HepG2 (cell line): ENCODE measurements around the gene KDM8. TPM values are rescaled to one million over a fixed set of nuclear protein-coding genes. Genes with fewer than 3 reads are reported as not detected.

Experiments
- ATAC-seq: fragments of 200-7000 bp; cut with Tn5 transposase; 3 replicates; pipeline ENCODE4 v1.9.1; 2020; ENCODE audit warnings: mild to moderate bottlenecking, moderate library complexity
- BruUV-seq: library from RNA; stranded (reverse); fragments of 400-500 nt; replicated peaks from 2 replicates; lab custom pipeline; 2021; lab: Mats Ljungman, UMichigan
- CTCF ChIA-PET: fragments of 300-600 bp; formaldehyde crosslinking; extraction: SDS; loops from one replicate; lab custom pipeline; 2021; ENCODE audit warnings: low total read pairs, inconsistent platforms, low intra/inter-chr PET ratio; lab: Yijun Ruan, JAX
- POLR2A ChIA-PET: fragments of 350-600 bp; sonication (Branson Sonifier 250); formaldehyde crosslinking; loops from one replicate; lab custom pipeline; 2020; ENCODE audit warnings: antibody characterized with exemption, inconsistent platforms; lab: Yijun Ruan, JAX
- DNase-seq: peaks from one replicate; pipeline ENCODE4 v3.0.0-alpha.2; 2015; ENCODE audit warnings: low spot score
- FAIRE-seq: peaks from 3 replicates; lab custom pipeline; 2011; peaks lifted over from hg19 to GRCh38; lab: Jason Lieb, UNC
- H2AFZ ChIP-seq: one replicate; pipeline ENCODE4 v1.6.1; 2011; ENCODE audit warnings: low read length, inconsistent platforms
- H3K27ac ChIP-seq: fragments of 300-600 bp; 3 replicates; pipeline ENCODE4 v1.8.0; 2011; ENCODE audit warnings: mixed run types, mild to moderate bottlenecking, mixed read lengths, low read length, inconsistent platforms; ENCODE audit not compliant: insufficient read depth; ENCODE audit errors: extremely low read length
- H3K27me3 ChIP-seq, 2 experiments: fragments of 200-600 bp in 1 of 2; 2 replicates in 1 of 2; 3 replicates in 1 of 2; pipeline versions ENCODE4 v1.6.0 to v1.8.0; 2011; ENCODE audit warnings: low read length in 2 of 2, mild to moderate bottlenecking in 2 of 2, moderate library complexity in 2 of 2, inconsistent platforms in 1 of 2; ENCODE audit not compliant: insufficient read depth in 2 of 2, control insufficient read depth in 1 of 2
- H3K36me3 ChIP-seq, 2 experiments: fragments of 200-600 bp in 1 of 2; replicated peaks in 1 of 2; 2 replicates in 1 of 2; 3 replicates in 1 of 2; pipeline versions ENCODE4 v1.5.1 to v1.8.0; 2011; ENCODE audit warnings: low read length in 2 of 2, inconsistent platforms in 1 of 2; ENCODE audit not compliant: insufficient read depth in 2 of 2, control insufficient read depth in 1 of 2
- H3K4me1 ChIP-seq: 2 replicates; pipeline ENCODE4 v1.5.1; 2012; ENCODE audit warnings: low read length, inconsistent platforms; ENCODE audit not compliant: insufficient read depth
- H3K4me2 ChIP-seq: 2 replicates; pipeline ENCODE4 v1.6.0; 2011; ENCODE audit warnings: low read depth, low read length, inconsistent platforms
- H3K4me3 ChIP-seq, 3 experiments: fragments of 200-600 bp in 1 of 3; sonication (generic), shearing (Covaris generic) in 1 of 3; replicated peaks in 1 of 3; 2 replicates each; pipeline ENCODE4 v1.5.1; 2011 to 2016; ENCODE audit warnings: low read length in 3 of 3, inconsistent platforms in 2 of 3, low read depth in 2 of 3, mild to moderate bottlenecking in 2 of 3, control low read depth in 1 of 3, mixed read lengths in 1 of 3; ENCODE audit not compliant: insufficient read depth in 1 of 3
- H3K79me2 ChIP-seq: one replicate; pipeline ENCODE4 v1.6.1; 2011; ENCODE audit warnings: low read length, inconsistent platforms; ENCODE audit not compliant: insufficient read depth
- H3K9ac ChIP-seq: 2 replicates; pipeline ENCODE4 v1.6.0; 2011; ENCODE audit warnings: mild to moderate bottlenecking, low read depth, low read length, inconsistent platforms; ENCODE audit not compliant: insufficient read depth
- H3K9me3 ChIP-seq: 2 replicates; pipeline ENCODE4 v1.5.1; 2012; ENCODE audit warnings: mild to moderate bottlenecking, low read length
- H4K20me1 ChIP-seq: 2 replicates; pipeline ENCODE4 v1.6.0; 2011; ENCODE audit warnings: inconsistent platforms, mild to moderate bottlenecking, low read length, moderate library complexity; ENCODE audit not compliant: insufficient read depth
- FOSL2 ChIP-seq: sonication (generic); formaldehyde crosslinking; IDR thresholded peaks from 2 replicates; pipeline ENCODE4 v1.4.0; 2020; ENCODE audit warnings: missing genetic modification reagents
- FOXM1 ChIP-seq: sonication (generic); formaldehyde crosslinking; IDR thresholded peaks from 2 replicates; pipeline ENCODE4 v1.5.0; 2020; ENCODE audit warnings: missing genetic modification reagents
- KLF12 ChIP-seq: sonication (generic); formaldehyde crosslinking; IDR thresholded peaks from 2 replicates; pipeline ENCODE4 v1.4.0; 2020; ENCODE audit warnings: missing genetic modification reagents, borderline replicate concordance
- TAF1 ChIP-seq: sonication (generic); formaldehyde crosslinking; IDR thresholded peaks from 2 replicates; pipeline ENCODE4 v1.4.0; 2020; ENCODE audit warnings: missing genetic modification reagents
- ZNF530 ChIP-seq: sonication (generic); formaldehyde crosslinking; IDR thresholded peaks from 2 replicates; pipeline ENCODE4 v1.5.0; 2020; ENCODE audit warnings: low read depth, mild to moderate bottlenecking, missing genetic modification reagents
- ZNF687 ChIP-seq: sonication (generic); formaldehyde crosslinking; IDR thresholded peaks from 2 replicates; pipeline ENCODE4 v1.5.1; 2020; ENCODE audit warnings: mild to moderate bottlenecking, missing genetic modification reagents, moderate library complexity
- WGBS: methylation state at CpG from one replicate; pipeline ENCODE4 v1.1.6; 2017; ENCODE audit warnings: low lambda C conversion rate; 5-methylcytosine and 5-hydroxymethylcytosine counted together
- in situ Hi-C: cut with HindIII; loops from 2 replicates; pipeline ENCODE4 v1.10.0; 2017; ENCODE audit warnings: low pct_unique_long_range_greater_than_20kb; ENCODE audit not compliant: extremely low pct_ligation_motif_present
- intact Hi-C: fragments of 100-400 bp; cut with micrococcal nuclease; formaldehyde crosslinking; loops from one replicate; pipeline ENCODE4 v1.10.0; 2022; ENCODE audit not compliant: unreplicated experiment
- polyA plus RNA-seq, 8 experiments: library from polyadenylated mRNA; depleted of rRNA in 3 of 8; stranded (reverse) in 7 of 8; unstranded in 1 of 8; fragments of >200 nt; fragmentation: Illumina TruSeq in 4 of 8; extraction: Trizol in 4 of 8; gene quantifications; 2 replicates each; pipeline versions ENCODE4 v1.2.1 to v1.2.3, GENCODE V29; 2011 to 2016; ENCODE audit warnings: low read depth in 4 of 8, missing spikeins in 1 of 8, mixed read lengths in 1 of 8; ENCODE audit not compliant: insufficient read depth in 1 of 8
- total RNA-seq, 5 experiments: library from RNA; depleted of rRNA; stranded (reverse); fragments of >200 nt; fragmentation: Illumina TruSeq; extraction: Trizol; gene quantifications; 2 replicates each; pipeline ENCODE4 v1.2.3, GENCODE V29; 2016; ENCODE audit warnings: low read depth in 1 of 5

KDM8 gene
- total and polyA plus RNA-seq, 2 of the 13 experiments (the other 11 are each of a cell fraction or from before 2014, with no cell fraction given), result 3.3 to 8.6 TPM

GRCh38 chr16:27239906-27240655, 36.8 kb downstream of the KDM8 start (continued):
- no peak for TF ChIP-seq TAF1 (CRISPR knock-in tag)
- TF ChIP-seq ZNF530 (CRISPR knock-in tag), result no peak
- no peak for TF ChIP-seq KLF12 (CRISPR knock-in tag)
- no peak for TF ChIP-seq FOXM1 (CRISPR knock-in tag)

GRCh38 chr16:27240948-27241531, 37.7 kb downstream of the KDM8 start:
- H3K9ac ChIP-seq, result no peak overlapping the region
- no peaks in the 10 kb centered on the region for H3K27me3 ChIP-seq
- ChIA-PET CTCF (no interaction called here), POLR2A (no interaction called here)
- ATAC-seq (no peak), DNase-seq (no peak), FAIRE-seq (no peak)
- H3K4me2 ChIP-seq, result no peak overlapping the region
- no TSS peak for BruUV-seq
- H3K36me3 ChIP-seq, result peaks cover 1 to 16% of the 10 kb centered on the region in 2 experiments
- peaks cover 4% of the 10 kb centered on the region for H3K79me2 ChIP-seq
- H3K4me1 ChIP-seq, result peaks cover 21% of the 10 kb centered on the region
- WGBS, result 99% methylated on average over 6 of the region's 6 CpGs
- H3K27ac ChIP-seq, result no peak overlapping the region
- no peaks in the 10 kb centered on the region for H3K9me3 ChIP-seq
- H2AFZ ChIP-seq, result no peak overlapping the region
- intact Hi-C loops, result no loop called here
- no peak overlapping the region for H3K4me3 ChIP-seq
- in situ Hi-C loops, result no loop called here
- TF ChIP-seq FOSL2 (no peak), ZNF687 (CRISPR knock-in tag) (peak; percentile 23; the same call in 1 of the 2 replicates)
- no peaks in the 10 kb centered on the region for H4K20me1 ChIP-seq
